Measurements from ENCODE around the gene VAV2.

The VAV2 gene

DNA sequence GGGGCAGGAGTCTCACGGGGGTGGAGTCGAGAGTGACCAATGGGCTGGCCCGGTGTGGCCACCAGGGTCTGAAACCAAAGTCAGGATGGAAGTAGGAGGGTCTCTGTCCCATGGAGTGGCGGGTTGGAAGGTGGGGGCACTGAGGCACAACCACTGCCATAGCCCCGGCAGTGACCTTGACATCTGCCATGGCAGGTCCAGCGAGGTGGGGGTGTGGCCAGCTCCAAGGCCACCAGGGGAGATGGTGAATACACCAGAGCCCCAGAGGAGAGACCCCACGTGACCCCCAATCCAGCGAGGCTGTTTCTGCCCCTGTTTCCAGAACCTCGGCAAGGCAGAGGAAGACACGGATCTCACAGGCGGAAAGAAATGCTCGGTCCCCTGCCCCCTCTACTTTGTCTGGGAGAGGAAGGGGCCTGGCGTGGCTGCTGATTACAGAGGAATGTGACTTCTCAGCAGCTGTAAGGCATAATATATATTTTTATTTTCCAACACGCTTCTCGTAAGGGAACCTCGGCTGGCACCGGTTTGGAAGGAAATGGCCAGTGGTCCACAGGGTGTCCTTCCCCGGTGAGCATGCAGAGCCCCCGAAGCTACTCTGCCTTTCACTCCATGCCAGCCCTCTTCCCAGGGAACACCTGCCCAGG is 148.2 kb downstream of the VAV2 start:
- TF ChIP-seq FOXM1 (IDR thresholded peaks at IDR 0.05; ENCODE audit: borderline replicate concordance, low read depth) (no peak), EP300 (IDR thresholded peaks at IDR 0.05; ENCODE audit: borderline replicate concordance) (no peak), CEBPB (IDR thresholded peaks at IDR 0.05) (no peak), EGR1 (IDR thresholded peaks at IDR 0.05) (no peak), TEAD4 (IDR thresholded peaks at IDR 0.05) (no peak), YY1 (IDR thresholded peaks at IDR 0.05; ENCODE audit: low read depth) (no peak), TCF12 (IDR thresholded peaks at IDR 0.05; ENCODE audit: low read depth) (no peak), ZBTB7A (IDR thresholded peaks at IDR 0.05; ENCODE audit: low read depth) (no peak), RAD21 (IDR thresholded peaks at IDR 0.05; ENCODE audit: low read depth) (no peak), NFIC (IDR thresholded peaks at IDR 0.05) (no peak), TAF1 (IDR thresholded peaks at IDR 0.05; ENCODE audit: low read depth) (no peak)
- TF ChIP-seq, protein P1, sequence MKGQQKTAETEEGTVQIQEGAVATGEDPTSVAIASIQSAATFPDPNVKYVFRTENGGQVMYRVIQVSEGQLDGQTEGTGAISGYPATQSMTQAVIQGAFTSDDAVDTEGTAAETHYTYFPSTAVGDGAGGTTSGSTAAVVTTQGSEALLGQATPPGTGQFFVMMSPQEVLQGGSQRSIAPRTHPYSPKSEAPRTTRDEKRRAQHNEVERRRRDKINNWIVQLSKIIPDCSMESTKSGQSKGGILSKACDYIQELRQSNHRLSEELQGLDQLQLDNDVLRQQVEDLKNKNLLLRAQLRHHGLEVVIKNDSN (IDR thresholded peaks at IDR 0.05) = no peak

DNA sequence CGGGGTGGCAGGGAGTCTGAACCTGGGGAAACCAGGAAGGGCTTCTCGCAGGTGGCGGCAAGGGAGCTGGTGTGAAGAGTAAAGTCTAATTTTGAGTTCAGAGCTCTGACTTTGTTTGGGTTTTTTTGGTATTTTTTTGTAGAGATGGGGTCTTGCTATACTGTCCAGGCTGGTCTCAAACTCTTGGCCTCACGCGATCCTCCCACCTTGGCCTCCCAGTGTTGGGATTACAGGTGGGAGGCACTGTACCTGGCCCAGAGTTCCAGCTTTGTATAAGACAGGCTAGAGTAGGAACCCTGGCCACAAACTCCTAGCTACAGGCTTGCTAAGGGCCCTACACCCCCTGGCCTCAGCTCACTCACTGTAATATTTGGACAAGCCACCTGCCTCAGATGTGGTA is 148.9 kb downstream of the VAV2 start:
- TF ChIP-seq, protein P2, sequence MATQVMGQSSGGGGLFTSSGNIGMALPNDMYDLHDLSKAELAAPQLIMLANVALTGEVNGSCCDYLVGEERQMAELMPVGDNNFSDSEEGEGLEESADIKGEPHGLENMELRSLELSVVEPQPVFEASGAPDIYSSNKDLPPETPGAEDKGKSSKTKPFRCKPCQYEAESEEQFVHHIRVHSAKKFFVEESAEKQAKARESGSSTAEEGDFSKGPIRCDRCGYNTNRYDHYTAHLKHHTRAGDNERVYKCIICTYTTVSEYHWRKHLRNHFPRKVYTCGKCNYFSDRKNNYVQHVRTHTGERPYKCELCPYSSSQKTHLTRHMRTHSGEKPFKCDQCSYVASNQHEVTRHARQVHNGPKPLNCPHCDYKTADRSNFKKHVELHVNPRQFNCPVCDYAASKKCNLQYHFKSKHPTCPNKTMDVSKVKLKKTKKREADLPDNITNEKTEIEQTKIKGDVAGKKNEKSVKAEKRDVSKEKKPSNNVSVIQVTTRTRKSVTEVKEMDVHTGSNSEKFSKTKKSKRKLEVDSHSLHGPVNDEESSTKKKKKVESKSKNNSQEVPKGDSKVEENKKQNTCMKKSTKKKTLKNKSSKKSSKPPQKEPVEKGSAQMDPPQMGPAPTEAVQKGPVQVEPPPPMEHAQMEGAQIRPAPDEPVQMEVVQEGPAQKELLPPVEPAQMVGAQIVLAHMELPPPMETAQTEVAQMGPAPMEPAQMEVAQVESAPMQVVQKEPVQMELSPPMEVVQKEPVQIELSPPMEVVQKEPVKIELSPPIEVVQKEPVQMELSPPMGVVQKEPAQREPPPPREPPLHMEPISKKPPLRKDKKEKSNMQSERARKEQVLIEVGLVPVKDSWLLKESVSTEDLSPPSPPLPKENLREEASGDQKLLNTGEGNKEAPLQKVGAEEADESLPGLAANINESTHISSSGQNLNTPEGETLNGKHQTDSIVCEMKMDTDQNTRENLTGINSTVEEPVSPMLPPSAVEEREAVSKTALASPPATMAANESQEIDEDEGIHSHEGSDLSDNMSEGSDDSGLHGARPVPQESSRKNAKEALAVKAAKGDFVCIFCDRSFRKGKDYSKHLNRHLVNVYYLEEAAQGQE (IDR thresholded peaks at IDR 0.05; ENCODE audit: low read depth) = no peak
- no peak for TF ChIP-seq FOXM1 (IDR thresholded peaks at IDR 0.05; ENCODE audit: borderline replicate concordance, low read depth)
- no peak for TF ChIP-seq YY1 (IDR thresholded peaks at IDR 0.05; ENCODE audit: low read depth)
- TF ChIP-seq TEAD4 (IDR thresholded peaks at IDR 0.05) = no peak
- no peak for TF ChIP-seq RAD21 (IDR thresholded peaks at IDR 0.05; ENCODE audit: low read depth)
- TF ChIP-seq EGR1 (IDR thresholded peaks at IDR 0.05) = no peak

DNA sequence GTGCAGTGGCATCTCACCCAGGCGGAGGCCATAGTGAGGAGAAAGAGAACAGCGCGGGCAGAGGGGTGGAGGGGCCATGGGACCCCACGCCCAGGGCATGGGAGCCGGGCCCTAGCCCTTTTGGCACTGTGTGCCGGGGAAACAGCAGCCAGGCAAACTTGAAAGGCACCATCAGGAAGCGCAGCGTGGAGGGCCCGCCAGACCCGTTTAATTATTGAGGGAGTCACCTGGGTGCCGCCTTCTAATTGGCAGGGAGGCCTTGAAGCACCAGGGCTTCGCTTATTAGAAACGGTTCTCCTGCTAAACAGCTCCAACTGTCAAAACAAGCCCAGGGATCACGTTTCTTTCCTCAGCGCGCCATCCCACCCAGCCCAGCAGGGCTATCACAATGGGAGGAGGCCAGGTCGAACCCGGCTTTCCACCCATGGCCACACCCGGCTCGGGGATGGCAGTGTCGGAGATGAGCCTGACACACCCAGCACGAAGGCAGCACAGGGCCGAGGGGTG is 149.3 kb downstream of the VAV2 start:
- TF ChIP-seq CREB1 (IDR thresholded peaks at IDR 0.05; ENCODE audit: low read depth) = no peak
- TF ChIP-seq, protein P1 (IDR thresholded peaks at IDR 0.05) = no peak
- TF ChIP-seq CEBPB (IDR thresholded peaks at IDR 0.05) = no peak
- no peak for TF ChIP-seq YY1 (IDR thresholded peaks at IDR 0.05; ENCODE audit: low read depth)
- no peak for TF ChIP-seq TEAD4 (IDR thresholded peaks at IDR 0.05)
- TF ChIP-seq RAD21 (IDR thresholded peaks at IDR 0.05; ENCODE audit: low read depth) = no peak
- no peak for TF ChIP-seq FOXM1 (IDR thresholded peaks at IDR 0.05; ENCODE audit: borderline replicate concordance, low read depth)
- TF ChIP-seq TAF1 (IDR thresholded peaks at IDR 0.05; ENCODE audit: low read depth) = no peak

DNA sequence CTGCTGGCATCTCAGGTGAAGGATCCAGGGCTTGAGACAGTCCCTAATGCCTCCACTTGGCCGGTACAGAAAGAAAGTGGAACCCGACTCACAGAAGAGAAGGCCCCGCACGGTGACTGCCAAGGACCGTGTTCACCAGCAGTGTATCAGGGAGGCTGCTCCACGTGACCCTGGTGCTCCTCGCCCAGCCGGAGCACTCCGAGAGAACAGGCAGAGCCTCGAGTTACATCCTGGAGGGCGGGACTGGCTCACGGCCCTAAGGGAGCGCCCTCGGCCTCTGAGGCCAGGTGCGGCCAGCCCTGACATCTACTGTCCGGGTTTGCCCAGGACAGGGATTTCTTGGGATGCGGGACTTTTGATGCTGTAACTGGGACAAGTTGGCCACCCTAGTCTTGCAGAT is 149.9 kb downstream of the VAV2 start:
- TF ChIP-seq NFIC (IDR thresholded peaks at IDR 0.05) (no peak), RAD21 (IDR thresholded peaks at IDR 0.05; ENCODE audit: low read depth) (peak; percentile 35; the same call in 1 of the 2 replicates)
- TF ChIP-seq, protein P1 (IDR thresholded peaks at IDR 0.05) = peak; percentile 96
- TF ChIP-seq, protein P3, sequence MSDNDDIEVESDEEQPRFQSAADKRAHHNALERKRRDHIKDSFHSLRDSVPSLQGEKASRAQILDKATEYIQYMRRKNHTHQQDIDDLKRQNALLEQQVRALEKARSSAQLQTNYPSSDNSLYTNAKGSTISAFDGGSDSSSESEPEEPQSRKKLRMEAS (IDR thresholded peaks at IDR 0.05) = peak; percentile 85

DNA sequence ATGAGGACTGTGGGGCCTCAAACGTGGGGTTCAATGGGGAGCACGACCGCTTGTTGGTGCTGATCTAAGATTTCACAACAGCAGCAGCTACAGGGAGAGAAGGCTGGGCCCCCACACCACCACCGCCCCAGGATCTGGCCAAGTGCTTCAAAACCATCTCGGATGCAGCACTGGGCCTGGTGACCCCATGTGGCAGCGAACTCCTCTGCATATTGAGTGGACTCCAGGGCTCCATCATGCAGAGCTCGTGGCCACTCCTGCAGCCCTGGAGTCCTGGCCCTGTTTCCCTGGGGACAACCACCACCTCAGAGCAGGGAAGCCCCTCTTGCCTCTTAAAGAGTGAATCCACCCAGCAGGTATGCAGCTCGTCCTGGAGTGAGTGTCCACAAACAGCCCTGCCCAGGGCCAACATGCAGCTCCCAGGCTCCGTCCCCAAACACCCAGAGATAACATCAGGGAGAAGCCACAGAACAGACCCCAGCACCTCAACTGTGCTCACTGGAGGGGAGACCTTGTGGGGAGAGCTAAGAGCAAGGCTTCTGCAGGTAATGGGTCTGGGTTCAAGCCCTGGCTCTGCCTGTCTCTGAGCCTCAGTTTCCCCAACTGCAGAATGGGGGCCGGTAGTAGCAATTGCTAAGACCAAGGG is 150.8 kb downstream of the VAV2 start:
- TF ChIP-seq EGR1 (IDR thresholded peaks at IDR 0.05) = no peak
- no peak for TF ChIP-seq TCF12 (IDR thresholded peaks at IDR 0.05; ENCODE audit: low read depth)
- TF ChIP-seq TEAD4 (IDR thresholded peaks at IDR 0.05) = no peak
- TF ChIP-seq ZBTB7A (IDR thresholded peaks at IDR 0.05; ENCODE audit: low read depth) = no peak
- TF ChIP-seq NFIC (IDR thresholded peaks at IDR 0.05) = no peak
- TF ChIP-seq, protein P1 (IDR thresholded peaks at IDR 0.05) = no peak
- no peak for TF ChIP-seq EP300 (IDR thresholded peaks at IDR 0.05; ENCODE audit: borderline replicate concordance)
- TF ChIP-seq YY1 (IDR thresholded peaks at IDR 0.05; ENCODE audit: low read depth) = no peak
- TF ChIP-seq, protein P2 (IDR thresholded peaks at IDR 0.05; ENCODE audit: low read depth) = no peak
- TF ChIP-seq CEBPB (IDR thresholded peaks at IDR 0.05) = no peak
